SK-N-SH (cell line): Measurements from ENCODE around the gene RANBP10. TPM values are rescaled to one million over a fixed set of nuclear protein-coding genes. Genes with fewer than 3 reads are reported as not detected.

ENCODE experiments used
- CTCF ChIA-PET: fragments of 300-600, 350-600 bp; formaldehyde crosslinking; extraction: SDS; loops from one replicate; lab custom pipeline; 2021; lab: Yijun Ruan, JAX
- POLR2A ChIA-PET: fragments of 350-600 bp; sonication (Branson Sonifier 250); formaldehyde crosslinking; extraction: SDS; loops from one replicate; lab custom pipeline; 2020; ENCODE audit warnings: antibody characterized with exemption, inconsistent platforms; lab: Yijun Ruan, JAX
- DNase-seq: peaks from one replicate; pipeline ENCODE4 v3.0.0; 2012
- H2AFZ ChIP-seq: fragments of 200-600 bp; sonication (generic); 2 replicates; pipeline ENCODE4 v1.8.1; 2016; ENCODE audit warnings: antibody characterized with exemption, mild to moderate bottlenecking, low read depth
- H3F3A ChIP-seq: fragments of 200-600 bp; sonication (generic); replicated peaks from 2 replicates; pipeline ENCODE3; 2016; ENCODE audit warnings: antibody characterized with exemption, mild to moderate bottlenecking; ENCODE audit not compliant: insufficient read depth
- H3K27ac ChIP-seq, 2 experiments: fragments of 200-500 bp in 1 of 2; fragments of 200-600 bp in 1 of 2; sonication (Bioruptor generic) in 1 of 2; sonication (generic), shearing (Covaris generic) in 1 of 2; 2 replicates each; pipeline versions ENCODE4 v1.5.1 to v1.6.1; 2014 to 2016; ENCODE audit warnings: low read depth in 2 of 2, inconsistent platforms in 1 of 2, low read length in 1 of 2, mild to moderate bottlenecking in 1 of 2, mixed read lengths in 1 of 2
- H3K27me3 ChIP-seq: fragments of 200-600 bp; sonication (generic), shearing (Covaris generic); 2 replicates; pipeline ENCODE4 v1.6.1; 2016; ENCODE audit warnings: mixed run types; ENCODE audit not compliant: insufficient read depth
- H3K36me3 ChIP-seq, 2 experiments: fragments of 200-500 bp in 1 of 2; fragments of 200-600 bp in 1 of 2; sonication (Bioruptor generic) in 1 of 2; sonication (generic) in 1 of 2; replicated peaks in 1 of 2; 2 replicates each; pipeline versions ENCODE3 to v1.5.1; 2014 to 2016; ENCODE audit warnings: low read length in 1 of 2, mild to moderate bottlenecking in 1 of 2; ENCODE audit not compliant: insufficient read depth in 2 of 2, control insufficient read depth in 1 of 2
- H3K4me1 ChIP-seq, 2 experiments: fragments of 200-500 bp in 1 of 2; fragments of 200-600 bp in 1 of 2; sonication (Bioruptor generic) in 1 of 2; sonication (generic), shearing (Covaris generic) in 1 of 2; 2 replicates each; pipeline versions ENCODE4 v1.5.1 to v1.6.1; 2014 to 2016; ENCODE audit warnings: low read depth in 1 of 2, low read length in 1 of 2, mixed run types in 1 of 2; ENCODE audit not compliant: insufficient read depth in 2 of 2, control insufficient read depth in 1 of 2
- H3K4me2 ChIP-seq: fragments of 200-600 bp; sonication (generic), shearing (Covaris generic); 2 replicates; pipeline ENCODE4 v1.6.1; 2017; ENCODE audit warnings: mixed run types
- H3K4me3 ChIP-seq, 2 experiments: fragments of 200-500 bp in 1 of 2; fragments of 200-600 bp in 1 of 2; sonication (Bioruptor generic) in 1 of 2; sonication (generic), shearing (Covaris generic) in 1 of 2; 2 replicates each; pipeline versions ENCODE4 v1.5.1 to v1.8.1; 2014 to 2016; ENCODE audit warnings: low read depth in 2 of 2, inconsistent platforms in 1 of 2, low read length in 1 of 2, mild to moderate bottlenecking in 1 of 2, mixed read lengths in 1 of 2, moderate library complexity in 1 of 2
- H3K79me2 ChIP-seq: fragments of 200-600 bp; sonication (generic); 2 replicates; pipeline ENCODE4 v1.8.1; 2017; ENCODE audit warnings: mild to moderate bottlenecking; ENCODE audit not compliant: insufficient read depth
- H3K9ac ChIP-seq: fragments of 200-600 bp; sonication (generic); 2 replicates; pipeline ENCODE4 v1.6.1; 2017; ENCODE audit warnings: mixed run types
- H3K9me2 ChIP-seq: fragments of 200-600 bp; sonication (generic); 2 replicates; pipeline ENCODE4 v1.6.1; 2017; ENCODE audit warnings: mixed run types
- H3K9me3 ChIP-seq: fragments of 200-600 bp; sonication (generic); 2 replicates; pipeline ENCODE4 v1.6.1; 2017; ENCODE audit warnings: mixed run types, mild to moderate bottlenecking, moderate library complexity
- H4K20me1 ChIP-seq: fragments of 200-600 bp; sonication (generic); 2 replicates; pipeline ENCODE4 v1.6.1; 2017; ENCODE audit warnings: mild to moderate bottlenecking, mixed run types; ENCODE audit not compliant: insufficient read depth
- EP300 ChIP-seq, 2 experiments: IDR thresholded peaks; 2 replicates each; pipeline versions ENCODE4 v1.4.0 to v1.6.1; 2012; ENCODE audit warnings: borderline replicate concordance in 1 of 2, low read depth in 1 of 2, low read length in 1 of 2
- EZH2phosphoT487 ChIP-seq: fragments of 200-600 bp; sonication (generic); IDR thresholded peaks from 2 replicates; pipeline ENCODE4 v1.6.1; 2017; ENCODE audit warnings: low read depth, mixed run types, mild to moderate bottlenecking, antibody characterized with exemption, moderate library complexity, borderline replicate concordance
- FOSL2 ChIP-seq: IDR thresholded peaks from 2 replicates; pipeline ENCODE4 v1.4.0; 2012; ENCODE audit warnings: low read depth, mild to moderate bottlenecking, moderate library complexity, borderline replicate concordance
- GABPA ChIP-seq: IDR thresholded peaks from 2 replicates; pipeline ENCODE4 v1.4.0; 2012; ENCODE audit warnings: low read depth, mild to moderate bottlenecking
- GATA2 ChIP-seq: sonication (generic); formaldehyde crosslinking; IDR thresholded peaks from 2 replicates; pipeline ENCODE4 v1.5.0; 2020; ENCODE audit warnings: mild to moderate bottlenecking, missing genetic modification reagents
- JUND ChIP-seq: IDR thresholded peaks from 2 replicates; pipeline ENCODE4 v1.4.0; 2012
- MEF2A ChIP-seq: IDR thresholded peaks from 2 replicates; pipeline ENCODE4 v1.4.0; 2012; ENCODE audit warnings: low read depth, borderline replicate concordance
- RAD21 ChIP-seq: IDR thresholded peaks from 2 replicates; pipeline ENCODE4 v1.6.1; 2012; ENCODE audit warnings: mild to moderate bottlenecking, low read length
- RCOR1 ChIP-seq: fragments of 150-350 bp; IDR thresholded peaks from 2 replicates; pipeline ENCODE4 v1.6.1; 2017; ENCODE audit warnings: antibody characterized with exemption, low read length
- RFX5 ChIP-seq: IDR thresholded peaks from 2 replicates; pipeline ENCODE4 v1.6.1; 2012; ENCODE audit warnings: mild to moderate bottlenecking, improper control_type of control experiment, low read length
- SIN3A ChIP-seq: IDR thresholded peaks from 2 replicates; pipeline ENCODE4 v1.6.1; 2012; ENCODE audit warnings: low read depth, mild to moderate bottlenecking, low read length, moderate library complexity, borderline replicate concordance
- SMC3 ChIP-seq: IDR thresholded peaks from 2 replicates; pipeline ENCODE4 v1.6.1; 2012; ENCODE audit warnings: low read depth, low read length, improper control_type of control experiment
- TCF12 ChIP-seq: IDR thresholded peaks from 2 replicates; pipeline ENCODE4 v1.4.0; 2012
- TEAD4 ChIP-seq: IDR thresholded peaks from 2 replicates; pipeline ENCODE4 v1.4.0; 2012; ENCODE audit warnings: mild to moderate bottlenecking, borderline replicate concordance; ENCODE audit not compliant: insufficient read depth
- WGBS: methylation state at CpG from one replicate; pipeline ENCODE4 v1.1.6; 2017; ENCODE audit warnings: low lambda C conversion rate; 5-methylcytosine and 5-hydroxymethylcytosine counted together
- polyA plus RNA-seq, 3 experiments: library from polyadenylated mRNA; depleted of rRNA; stranded (reverse); fragments of >200 nt; gene quantifications; 2 replicates each; pipeline ENCODE4 v1.2.3, GENCODE V29; 2012
- TF ChIP-seq, protein P1 (sequence below): IDR thresholded peaks from 2 replicates; pipeline ENCODE4; 2012
- TF ChIP-seq, protein P2 (sequence below): fragments of 200-600 bp; sonication (generic); IDR thresholded peaks from 2 replicates; pipeline ENCODE4 v1.6.1; 2017; ENCODE audit warnings: antibody characterized with exemption, mild to moderate bottlenecking, moderate library complexity
- TF ChIP-seq, protein P3 (sequence below): IDR thresholded peaks from 2 replicates; pipeline ENCODE4 v1.4.0; 2012; ENCODE audit warnings: low read depth, borderline replicate concordance
- TF ChIP-seq, protein P4 (sequence below): IDR thresholded peaks from 2 replicates; pipeline ENCODE4 v1.4.0; 2012; ENCODE audit warnings: low read depth
- TF ChIP-seq, protein P5 (sequence below): IDR thresholded peaks from 2 replicates; pipeline ENCODE4 v1.4.0; 2012; ENCODE audit warnings: low read depth, borderline replicate concordance
- TF ChIP-seq, protein P6 (sequence below): fragments of 150-350 bp; IDR thresholded peaks from 2 replicates; pipeline ENCODE4 v1.6.1; 2016; ENCODE audit warnings: mild to moderate bottlenecking, low read depth, low read length

The RANBP10 gene
- polyA plus RNA-seq, 1 of the 3 experiments (the other 2 are of a cell fraction), result 12.1 TPM

DNA sequence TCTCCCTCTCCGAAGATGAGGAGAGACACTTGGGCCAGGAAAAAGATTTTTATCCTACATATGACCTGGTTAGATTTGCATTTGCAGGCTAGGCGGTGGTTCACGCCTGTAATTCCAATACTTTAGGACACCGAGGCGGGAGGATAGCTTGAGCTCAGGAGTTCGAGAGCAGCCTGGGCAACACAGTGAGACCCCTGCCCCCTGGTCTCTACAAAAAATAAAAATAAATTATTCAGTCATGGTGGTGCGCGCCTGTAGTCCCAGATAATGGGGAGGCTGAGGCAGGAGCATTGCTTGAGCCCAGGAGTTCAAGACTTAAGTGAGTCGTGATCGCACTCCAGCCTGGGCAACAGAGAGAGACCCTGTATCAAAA is 27.9 kb upstream of the RANBP10 start:
- no peak for DNase-seq
- H3K4me3 ChIP-seq, result peak overlapping the region; percentile 76 to 84; a peak in 2 of 4 replicates
- peaks cover 0 to 9% of the 10 kb centered on the region in 2 experiments; a peak in 1 of 4 replicates for H3K4me1 ChIP-seq
- H4K20me1 ChIP-seq, result no peaks in the 10 kb centered on the region
- no peaks in the 10 kb centered on the region for H3K27me3 ChIP-seq
- peaks cover 16% of the 10 kb centered on the region for H3K79me2 ChIP-seq
- ChIA-PET CTCF (interaction anchor here (0.9 to 5.0 kb wide), 9 partner anchors 10 to 313 kb away, joined by 3 to 65 read pairs (median 5); partner anchors contain the start of genes NRN1L and NUTF2), POLR2A (interaction anchor here (1.0 to 2.3 kb wide), 7 partner anchors 10 to 353 kb away, joined by 3 to 11 read pairs (median 5); partner anchors contain the start of genes ATP6V0D1, NUTF2, RANBP10 and TSNAXIP1)
- H3K27ac ChIP-seq, result peak overlapping the region in 1 of 2 experiments; percentile 51; a peak in 2 of 4 replicates
- peaks cover 0 to 29% of the 10 kb centered on the region in 2 experiments for H3K36me3 ChIP-seq
- 86% methylated on average over 10 of the region's 10 CpGs for WGBS
- H3K9me2 ChIP-seq, result no peaks in the 10 kb centered on the region
- H3K9me3 ChIP-seq, result no peaks in the 10 kb centered on the region
- TF ChIP-seq GATA2 (CRISPR knock-in tag), result no peak
- no peak for TF ChIP-seq EP300 (IDR thresholded peaks at IDR 0.05; ENCODE audit: borderline replicate concordance in 1 of 2, low read depth in 1 of 2, low read length in 1 of 2)
- TF ChIP-seq, protein P1, sequence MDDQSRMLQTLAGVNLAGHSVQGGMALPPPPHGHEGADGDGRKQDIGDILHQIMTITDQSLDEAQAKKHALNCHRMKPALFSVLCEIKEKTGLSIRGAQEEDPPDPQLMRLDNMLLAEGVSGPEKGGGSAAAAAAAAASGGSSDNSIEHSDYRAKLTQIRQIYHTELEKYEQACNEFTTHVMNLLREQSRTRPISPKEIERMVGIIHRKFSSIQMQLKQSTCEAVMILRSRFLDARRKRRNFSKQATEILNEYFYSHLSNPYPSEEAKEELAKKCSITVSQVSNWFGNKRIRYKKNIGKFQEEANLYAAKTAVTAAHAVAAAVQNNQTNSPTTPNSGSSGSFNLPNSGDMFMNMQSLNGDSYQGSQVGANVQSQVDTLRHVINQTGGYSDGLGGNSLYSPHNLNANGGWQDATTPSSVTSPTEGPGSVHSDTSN, result no peak
- TF ChIP-seq FOSL2, result no peak
- no peak for TF ChIP-seq SIN3A
- TF ChIP-seq, protein P2, sequence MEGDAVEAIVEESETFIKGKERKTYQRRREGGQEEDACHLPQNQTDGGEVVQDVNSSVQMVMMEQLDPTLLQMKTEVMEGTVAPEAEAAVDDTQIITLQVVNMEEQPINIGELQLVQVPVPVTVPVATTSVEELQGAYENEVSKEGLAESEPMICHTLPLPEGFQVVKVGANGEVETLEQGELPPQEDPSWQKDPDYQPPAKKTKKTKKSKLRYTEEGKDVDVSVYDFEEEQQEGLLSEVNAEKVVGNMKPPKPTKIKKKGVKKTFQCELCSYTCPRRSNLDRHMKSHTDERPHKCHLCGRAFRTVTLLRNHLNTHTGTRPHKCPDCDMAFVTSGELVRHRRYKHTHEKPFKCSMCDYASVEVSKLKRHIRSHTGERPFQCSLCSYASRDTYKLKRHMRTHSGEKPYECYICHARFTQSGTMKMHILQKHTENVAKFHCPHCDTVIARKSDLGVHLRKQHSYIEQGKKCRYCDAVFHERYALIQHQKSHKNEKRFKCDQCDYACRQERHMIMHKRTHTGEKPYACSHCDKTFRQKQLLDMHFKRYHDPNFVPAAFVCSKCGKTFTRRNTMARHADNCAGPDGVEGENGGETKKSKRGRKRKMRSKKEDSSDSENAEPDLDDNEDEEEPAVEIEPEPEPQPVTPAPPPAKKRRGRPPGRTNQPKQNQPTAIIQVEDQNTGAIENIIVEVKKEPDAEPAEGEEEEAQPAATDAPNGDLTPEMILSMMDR, result no peak
- TF ChIP-seq TCF12, result no peak
- no peak for TF ChIP-seq TEAD4
- TF ChIP-seq SMC3, result no peak
- TF ChIP-seq, protein P3, sequence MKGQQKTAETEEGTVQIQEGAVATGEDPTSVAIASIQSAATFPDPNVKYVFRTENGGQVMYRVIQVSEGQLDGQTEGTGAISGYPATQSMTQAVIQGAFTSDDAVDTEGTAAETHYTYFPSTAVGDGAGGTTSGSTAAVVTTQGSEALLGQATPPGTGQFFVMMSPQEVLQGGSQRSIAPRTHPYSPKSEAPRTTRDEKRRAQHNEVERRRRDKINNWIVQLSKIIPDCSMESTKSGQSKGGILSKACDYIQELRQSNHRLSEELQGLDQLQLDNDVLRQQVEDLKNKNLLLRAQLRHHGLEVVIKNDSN, result no peak
- TF ChIP-seq EZH2phosphoT487, result no peak
- TF ChIP-seq, protein P4, sequence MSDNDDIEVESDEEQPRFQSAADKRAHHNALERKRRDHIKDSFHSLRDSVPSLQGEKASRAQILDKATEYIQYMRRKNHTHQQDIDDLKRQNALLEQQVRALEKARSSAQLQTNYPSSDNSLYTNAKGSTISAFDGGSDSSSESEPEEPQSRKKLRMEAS, result no peak
- no peak for TF ChIP-seq GABPA
- TF ChIP-seq RFX5, result no peak
- TF ChIP-seq RAD21, result no peak
- no peak for TF ChIP-seq JUND
- TF ChIP-seq MEF2A, result no peak
- TF ChIP-seq RCOR1, result no peak
- TF ChIP-seq, protein P5, sequence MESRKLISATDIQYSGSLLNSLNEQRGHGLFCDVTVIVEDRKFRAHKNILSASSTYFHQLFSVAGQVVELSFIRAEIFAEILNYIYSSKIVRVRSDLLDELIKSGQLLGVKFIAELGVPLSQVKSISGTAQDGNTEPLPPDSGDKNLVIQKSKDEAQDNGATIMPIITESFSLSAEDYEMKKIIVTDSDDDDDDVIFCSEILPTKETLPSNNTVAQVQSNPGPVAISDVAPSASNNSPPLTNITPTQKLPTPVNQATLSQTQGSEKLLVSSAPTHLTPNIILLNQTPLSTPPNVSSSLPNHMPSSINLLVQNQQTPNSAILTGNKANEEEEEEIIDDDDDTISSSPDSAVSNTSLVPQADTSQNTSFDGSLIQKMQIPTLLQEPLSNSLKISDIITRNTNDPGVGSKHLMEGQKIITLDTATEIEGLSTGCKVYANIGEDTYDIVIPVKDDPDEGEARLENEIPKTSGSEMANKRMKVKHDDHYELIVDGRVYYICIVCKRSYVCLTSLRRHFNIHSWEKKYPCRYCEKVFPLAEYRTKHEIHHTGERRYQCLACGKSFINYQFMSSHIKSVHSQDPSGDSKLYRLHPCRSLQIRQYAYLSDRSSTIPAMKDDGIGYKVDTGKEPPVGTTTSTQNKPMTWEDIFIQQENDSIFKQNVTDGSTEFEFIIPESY, result no peak
- TF ChIP-seq, protein P6, sequence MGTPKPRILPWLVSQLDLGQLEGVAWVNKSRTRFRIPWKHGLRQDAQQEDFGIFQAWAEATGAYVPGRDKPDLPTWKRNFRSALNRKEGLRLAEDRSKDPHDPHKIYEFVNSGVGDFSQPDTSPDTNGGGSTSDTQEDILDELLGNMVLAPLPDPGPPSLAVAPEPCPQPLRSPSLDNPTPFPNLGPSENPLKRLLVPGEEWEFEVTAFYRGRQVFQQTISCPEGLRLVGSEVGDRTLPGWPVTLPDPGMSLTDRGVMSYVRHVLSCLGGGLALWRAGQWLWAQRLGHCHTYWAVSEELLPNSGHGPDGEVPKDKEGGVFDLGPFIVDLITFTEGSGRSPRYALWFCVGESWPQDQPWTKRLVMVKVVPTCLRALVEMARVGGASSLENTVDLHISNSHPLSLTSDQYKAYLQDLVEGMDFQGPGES, result no peak
- H3K4me2 ChIP-seq, result peak overlapping the region; percentile 100
- H3F3A ChIP-seq, result no peaks in the 10 kb centered on the region
- peak overlapping the region; percentile 85; the same call in 1 of the 2 replicates for H2AFZ ChIP-seq
- H3K9ac ChIP-seq, result peak overlapping the region; percentile 87; the same call in 1 of the 2 replicates
